Measurements from ENCODE around the gene TOR1A. TPM values are rescaled to one million over a fixed set of nuclear protein-coding genes. Genes with fewer than 3 reads are reported as not detected.

TOR1A gene
- total RNA-seq, 1 experiment from 2014 or later = 75.2 TPM

Small RNAs within 50 kb of the gene (small RNA-seq; reads per million reads assigned to genes)
- not detected for gene MIR6855

Other genes with a start within 250 kb of the TOR1A start
- gene C9orf50, start 203.0 kb downstream of the TOR1A start, total RNA-seq (2014; rRNA removed; shearing (Covaris generic)) = not detected in 2 replicates
- gene NTMT1, start 198.0 kb downstream of the TOR1A start, total RNA-seq (2014; rRNA removed; shearing (Covaris generic)) = 65.9 and 66.4 TPM in 2 replicates
- 28.7 and 31.6 TPM in 2 replicates for gene ASB6, start 182.0 kb downstream of the TOR1A start, total RNA-seq (2014; rRNA removed; shearing (Covaris generic))
- gene PRRX2, start 158.5 kb downstream of the TOR1A start, total RNA-seq (2014; rRNA removed; shearing (Covaris generic)) = not detected in 2 replicates
- gene PTGES, start 71.1 kb downstream of the TOR1A start, total RNA-seq (2014; rRNA removed; shearing (Covaris generic)) = 0.10 and 0.18 TPM in 2 replicates
- gene TOR1B, start 21.0 kb downstream of the TOR1A start, total RNA-seq (2014; rRNA removed; shearing (Covaris generic)) = 34.3 and 39.1 TPM in 2 replicates
- 86.5 and 101 TPM in 2 replicates for gene C9orf78, start 11.1 kb upstream of the TOR1A start, total RNA-seq (2014; rRNA removed; shearing (Covaris generic))
- 5.9 and 7.5 TPM in 2 replicates for gene USP20, start 11.3 kb upstream of the TOR1A start, total RNA-seq (2014; rRNA removed; shearing (Covaris generic))
- gene FNBP1, start 219.1 kb upstream of the TOR1A start, total RNA-seq (2014; rRNA removed; shearing (Covaris generic)) = 13.5 and 18.4 TPM in 2 replicates
- 13.6 and 155 TPM in 2 replicates for gene GPR107, start 229.8 kb upstream of the TOR1A start, total RNA-seq (2014; rRNA removed; shearing (Covaris generic))